Femur (tissue), 1 donor: ENCODE data around the gene DIP2A.

Source experiments
- DNase-seq: peaks from one replicate; pipeline ENCODE4 v3.0.0-alpha.2; 2017

The DIP2A gene

DNA sequence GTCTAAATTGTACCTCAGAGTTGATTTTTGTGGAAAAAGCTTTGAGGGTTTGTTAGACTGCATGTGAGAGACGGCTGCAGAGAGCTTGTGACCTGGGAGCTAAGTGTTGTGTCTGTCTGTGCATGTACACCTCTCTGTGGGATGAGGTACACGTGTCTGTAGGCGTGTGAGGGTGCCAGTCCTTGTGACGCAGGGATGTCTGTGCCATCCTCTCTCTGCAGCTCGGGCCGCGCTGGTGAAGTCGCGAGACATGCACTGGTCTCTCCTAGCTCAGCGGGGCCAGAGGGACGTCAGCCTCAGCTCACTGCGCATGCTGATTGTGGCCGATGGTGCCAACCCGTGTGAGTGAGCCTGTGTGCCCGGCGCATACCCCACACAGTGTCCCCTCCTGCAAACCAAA lies 79.6 kb downstream of the DIP2A start:
- no peak for DNase-seq

DNA sequence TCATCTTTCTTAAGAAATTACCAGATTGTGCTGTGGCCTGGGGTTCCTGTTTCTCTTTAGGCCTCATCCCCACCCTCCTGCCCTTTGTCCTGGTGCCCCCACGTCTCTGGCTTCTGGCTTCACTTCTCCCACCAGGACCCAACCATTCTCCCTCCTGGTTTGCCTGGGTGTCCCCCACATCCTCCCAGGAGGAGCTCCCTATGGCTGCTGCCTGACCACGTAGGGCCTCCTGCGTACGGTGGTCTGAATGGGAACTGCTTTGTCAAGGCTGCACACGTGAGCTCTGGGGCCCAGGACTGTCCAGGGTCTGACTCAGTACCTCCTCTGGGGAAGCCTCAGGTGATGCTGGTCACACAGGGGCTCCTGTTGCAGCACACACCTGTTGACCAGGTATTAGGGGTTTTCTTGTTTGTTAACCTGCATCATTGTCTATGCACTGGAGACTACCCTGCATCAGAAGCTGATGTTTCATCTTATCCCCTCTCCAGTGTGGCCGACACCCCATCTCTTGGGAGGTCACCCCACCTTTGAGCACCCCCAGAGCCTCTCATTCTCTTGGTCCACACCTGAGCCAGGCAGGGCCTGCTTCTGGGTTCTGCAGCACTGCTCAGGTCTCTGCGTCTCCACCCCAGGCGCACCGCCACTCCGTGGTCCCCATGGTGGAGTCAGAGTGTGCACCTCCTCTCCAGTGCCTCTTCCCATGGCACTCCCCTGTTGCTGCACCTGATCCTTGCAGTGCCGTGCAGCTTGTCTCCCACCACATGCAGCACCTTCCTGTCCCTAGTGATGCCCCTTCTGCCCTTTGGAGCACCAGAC lies 80.4 kb downstream of the DIP2A start:
- no peak for DNase-seq

DNA sequence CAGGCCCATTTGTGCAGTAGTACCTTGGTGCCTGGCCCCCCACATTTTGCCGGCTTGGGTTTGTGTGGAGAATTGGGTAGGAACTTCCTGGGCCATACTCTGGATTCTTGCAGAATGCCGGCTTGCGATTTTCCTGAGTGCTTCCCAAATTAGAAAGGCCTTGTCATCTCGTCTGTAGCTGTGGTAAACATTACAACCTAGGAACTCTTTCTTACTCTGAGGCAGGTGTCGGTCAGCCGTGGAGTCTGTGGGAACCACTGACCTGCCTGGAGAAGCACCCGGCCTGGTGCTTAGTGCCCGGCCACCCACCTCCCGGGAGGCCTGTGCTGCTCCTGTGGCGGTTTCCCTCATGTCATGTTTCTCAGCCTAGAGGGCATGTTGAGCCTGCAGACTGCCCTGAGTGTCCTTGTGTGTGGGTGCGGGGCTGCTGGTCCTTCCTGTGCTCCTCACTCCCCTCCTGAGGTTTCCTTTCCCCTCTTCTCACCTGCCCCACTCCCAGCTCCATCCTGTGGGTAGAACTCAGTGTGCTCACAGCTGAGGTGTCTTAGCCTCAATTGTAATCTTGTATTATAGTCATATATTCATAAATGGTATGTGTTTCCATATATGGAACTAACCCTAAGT lies 81.5 kb downstream of the DIP2A start:
- no peak for DNase-seq

DNA sequence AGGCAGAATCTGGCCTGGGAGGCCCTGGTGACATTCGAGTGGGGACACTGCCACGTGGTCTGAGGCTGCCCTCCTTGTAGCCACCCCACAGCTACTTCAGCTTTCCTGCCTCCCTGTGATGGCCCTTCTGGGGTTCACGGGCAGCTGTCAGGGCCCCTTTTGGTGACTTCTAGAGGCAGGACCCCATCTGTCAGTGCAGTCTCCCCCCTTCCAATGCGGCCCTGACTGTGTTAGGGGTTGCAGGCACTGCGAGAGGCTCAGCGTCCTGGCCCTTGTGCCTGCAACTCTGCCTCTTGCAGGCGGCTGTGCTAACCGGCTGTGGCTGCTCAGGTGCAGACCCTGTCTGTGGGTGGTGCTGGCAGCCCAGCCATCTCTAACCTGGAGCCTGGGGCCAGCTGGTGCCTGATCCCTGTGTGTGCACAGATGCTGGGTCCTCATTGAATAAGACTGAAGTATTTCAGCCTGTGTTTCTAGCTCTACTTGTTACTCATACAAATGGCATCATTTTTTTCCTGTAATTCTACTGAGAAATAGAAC lies 84.0 kb downstream of the DIP2A start:
- DNase-seq = no peak

DNA sequence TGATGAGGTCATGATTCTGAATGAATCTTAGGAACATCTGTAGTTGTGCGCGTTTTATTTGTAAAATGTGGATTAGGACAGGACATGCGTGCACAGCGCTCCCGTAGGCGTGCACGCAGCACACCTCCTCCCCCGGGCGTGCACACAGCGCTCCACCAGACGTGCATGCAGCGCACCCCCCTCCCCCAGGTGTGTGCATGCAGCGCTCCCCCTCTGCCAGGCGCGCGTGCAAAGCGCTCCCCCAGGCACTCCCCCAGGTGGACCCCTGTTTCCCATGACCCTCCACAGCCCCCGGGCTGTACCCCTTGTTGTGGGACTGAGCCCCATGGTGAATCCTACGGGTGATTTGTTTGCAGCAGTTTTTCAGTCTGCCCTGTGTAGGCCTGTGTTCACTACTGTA lies 84.6 kb downstream of the DIP2A start:
- no peak for DNase-seq

DNA sequence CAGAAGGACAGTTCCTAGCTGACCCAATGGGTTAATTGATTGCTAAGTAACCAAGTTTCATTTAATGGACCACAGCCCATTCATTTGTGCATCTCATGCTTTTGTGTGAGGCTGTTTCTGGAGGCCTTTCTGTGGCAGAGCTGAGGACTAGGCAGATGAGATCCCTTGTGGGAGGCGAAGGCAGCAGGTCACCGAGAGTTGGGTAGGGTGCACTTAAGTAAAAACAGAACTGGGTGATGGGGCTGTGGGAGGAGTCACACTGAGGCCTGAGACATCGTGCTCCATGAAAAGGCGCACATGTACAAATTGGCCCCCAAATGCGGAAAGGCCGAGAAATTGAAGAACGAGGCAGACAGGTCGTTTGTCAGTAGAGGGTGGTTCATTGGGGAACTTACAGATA lies 85.3 kb downstream of the DIP2A start:
- DNase-seq = no peak

DNA sequence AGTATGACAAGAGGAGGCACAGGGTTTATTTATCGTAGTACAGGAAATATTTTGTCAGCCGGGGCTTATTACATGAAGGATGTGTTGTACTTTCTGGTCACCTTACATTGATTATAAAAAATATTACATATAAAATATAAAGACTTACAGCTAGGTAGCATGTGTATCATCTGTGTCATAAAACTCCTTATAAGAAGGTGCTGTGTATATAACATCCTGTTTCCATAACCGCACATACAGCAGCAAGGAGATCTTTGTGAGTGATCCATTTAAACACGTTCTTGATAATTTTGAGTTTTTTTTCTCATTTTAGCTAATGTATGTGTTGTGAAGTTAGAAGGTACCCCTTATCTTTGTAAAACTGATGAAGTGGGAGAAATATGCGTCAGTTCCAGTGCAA lies 86.1 kb downstream of the DIP2A start:
- DNase-seq = no peak

DNA sequence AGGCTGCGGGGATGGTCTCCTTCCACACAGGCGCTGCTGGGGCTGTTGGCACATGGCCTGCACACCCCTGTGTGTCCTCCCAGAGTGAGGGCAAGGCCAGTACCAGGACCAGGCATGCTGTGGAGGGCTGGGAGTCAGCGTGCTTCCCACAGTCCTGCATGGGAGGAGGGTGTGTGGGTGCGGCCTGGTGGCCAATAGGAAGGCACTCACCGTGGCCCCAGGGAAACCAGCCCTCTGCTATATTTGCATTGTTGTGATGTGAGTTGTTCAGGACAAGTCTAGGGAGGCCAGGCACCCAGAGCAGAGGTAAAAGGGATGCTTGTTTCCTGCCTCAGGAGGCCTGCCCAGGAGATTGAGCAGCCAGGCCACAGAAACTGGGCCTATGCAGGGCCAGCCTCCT lies 86.7 kb downstream of the DIP2A start:
- DNase-seq = no peak

DNA sequence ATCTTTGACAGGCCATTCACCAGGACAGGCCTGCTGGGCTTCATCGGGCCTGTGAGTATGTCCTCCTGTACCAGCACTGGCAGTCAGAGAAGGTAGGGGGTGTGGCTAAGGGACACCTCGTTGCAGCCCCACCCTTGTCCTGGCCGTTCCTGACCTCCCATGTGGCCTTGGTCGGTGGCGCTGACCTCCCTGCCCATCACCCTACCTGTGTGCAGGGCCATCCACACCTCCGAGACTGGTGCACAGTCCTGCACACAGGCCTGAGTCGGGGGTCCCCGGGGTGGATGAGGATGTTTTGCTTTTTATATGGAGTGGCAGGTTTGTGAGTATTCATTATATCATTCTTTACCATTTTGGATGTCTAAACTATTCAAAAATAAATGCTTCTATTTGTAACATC lies 87.2 kb downstream of the DIP2A start:
- no peak for DNase-seq

DNA sequence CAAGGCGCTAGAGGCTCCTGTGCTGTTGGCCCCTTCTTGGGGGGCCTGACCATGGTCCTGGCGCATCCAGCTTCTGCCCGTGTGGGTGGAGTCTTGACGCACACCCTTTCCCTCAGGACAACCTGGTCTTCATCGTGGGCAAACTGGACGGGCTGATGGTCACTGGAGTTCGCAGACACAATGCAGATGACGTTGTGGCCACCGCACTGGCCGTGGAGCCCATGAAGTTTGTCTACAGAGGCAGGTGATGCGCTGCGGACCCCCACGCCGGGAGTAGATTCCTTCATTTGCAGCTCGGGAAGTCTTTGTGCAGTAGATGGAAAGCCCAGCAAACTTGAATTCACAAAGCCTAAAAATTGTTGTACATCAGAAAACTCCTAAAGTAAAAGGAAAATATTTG lies 88.1 kb downstream of the DIP2A start:
- no peak for DNase-seq

DNA sequence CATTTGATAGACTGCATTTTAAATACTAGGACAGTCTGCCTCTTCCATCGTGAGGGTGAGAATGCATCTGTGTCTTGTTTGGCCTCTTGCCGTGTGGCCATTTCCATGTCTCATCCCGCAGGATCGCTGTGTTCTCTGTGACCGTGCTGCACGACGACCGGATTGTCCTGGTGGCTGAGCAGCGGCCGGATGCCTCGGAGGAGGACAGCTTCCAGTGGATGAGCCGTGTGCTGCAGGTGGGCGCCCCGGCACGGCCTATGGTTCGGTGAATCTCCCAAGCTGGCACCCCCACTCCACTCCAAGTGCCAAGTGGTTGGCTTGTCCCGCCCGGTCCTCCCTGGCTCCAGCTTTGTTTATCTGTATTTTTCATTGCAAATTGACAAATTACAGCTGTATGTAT lies 91.0 kb downstream of the DIP2A start:
- DNase-seq = no peak

DNA sequence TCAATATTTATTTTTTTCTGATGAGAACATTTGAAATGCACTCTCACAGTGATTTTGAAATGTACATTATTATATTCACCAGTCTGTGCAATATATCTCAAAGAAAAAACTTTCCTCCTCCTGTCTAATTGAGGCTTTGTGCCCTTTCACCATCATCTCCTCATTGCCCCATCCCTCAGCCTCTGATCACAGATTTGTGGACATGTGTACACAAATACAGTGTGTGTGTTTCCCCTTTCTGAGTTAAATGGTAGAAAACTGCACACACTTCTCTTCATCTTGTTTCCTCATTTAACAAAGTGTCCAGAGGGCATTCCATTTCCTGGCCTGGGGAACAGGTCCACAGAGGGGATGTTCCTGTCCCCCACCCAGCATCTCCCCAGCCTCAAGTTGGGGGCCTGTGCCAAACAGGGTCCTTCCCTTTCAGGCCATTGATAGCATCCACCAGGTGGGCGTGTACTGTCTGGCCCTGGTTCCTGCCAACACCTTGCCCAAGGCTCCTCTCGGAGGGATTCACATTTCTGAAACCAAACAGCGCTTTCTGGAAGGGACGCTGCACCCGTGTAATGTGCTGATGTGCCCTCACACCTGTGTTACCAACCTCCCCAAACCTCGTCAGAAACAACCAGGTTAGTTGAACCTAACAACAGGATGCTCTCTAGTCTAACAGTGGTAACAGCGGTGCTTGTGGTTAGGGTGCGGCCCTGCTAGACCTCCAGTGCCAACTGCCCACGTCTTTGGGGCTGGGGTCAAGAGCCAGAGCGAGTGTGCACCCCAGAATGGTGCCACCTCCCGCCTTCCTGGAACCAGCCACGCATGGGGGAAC lies 91.6 kb downstream of the DIP2A start:
- DNase-seq = no peak

DNA sequence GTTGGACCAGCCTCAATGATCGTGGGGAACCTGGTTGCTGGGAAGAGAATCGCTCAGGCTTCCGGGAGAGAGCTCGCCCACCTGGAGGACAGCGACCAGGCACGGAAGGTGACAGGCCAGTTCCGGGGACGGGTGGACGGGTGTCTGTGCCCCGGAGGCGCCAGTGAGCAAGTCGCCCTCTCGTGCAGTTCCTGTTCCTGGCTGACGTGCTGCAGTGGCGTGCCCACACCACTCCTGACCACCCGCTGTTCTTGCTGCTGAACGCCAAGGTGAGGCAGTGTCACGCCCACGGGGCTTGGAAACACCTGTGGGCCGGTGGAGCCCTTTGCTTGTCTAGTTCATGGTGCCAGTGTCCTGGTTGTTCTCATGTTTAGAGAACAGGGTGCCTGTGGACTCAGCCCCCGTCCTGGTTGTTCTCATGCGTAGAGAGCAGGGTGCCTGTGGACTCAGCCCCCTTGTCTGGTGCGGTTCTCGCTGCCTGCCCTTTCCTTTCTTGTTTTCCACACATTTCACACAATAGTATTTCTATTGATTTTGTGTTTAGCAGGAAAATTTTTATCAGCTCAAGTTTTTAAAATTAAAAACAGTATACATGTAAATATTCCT lies 93.0 kb downstream of the DIP2A start:
- DNase-seq = no peak

DNA sequence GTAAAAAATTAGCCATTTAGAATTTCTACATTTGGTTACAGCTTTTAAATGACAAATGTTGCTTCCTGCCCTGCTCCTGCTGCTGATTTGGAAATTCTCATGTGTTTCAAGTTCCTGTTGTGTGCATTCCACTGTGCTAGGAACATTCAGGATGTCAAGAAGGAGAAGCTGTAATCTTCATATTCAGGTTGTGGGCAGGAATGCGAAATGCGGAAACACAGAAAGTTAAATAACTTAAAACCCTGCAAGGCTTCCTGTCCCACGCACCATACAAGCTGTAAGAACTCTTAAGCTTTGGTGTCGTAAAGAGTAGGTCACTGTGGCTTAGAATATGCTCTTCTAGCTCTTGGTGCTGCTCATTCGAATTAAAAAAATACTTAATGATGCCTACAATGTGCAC lies 93.6 kb downstream of the DIP2A start:
- DNase-seq = no peak

DNA sequence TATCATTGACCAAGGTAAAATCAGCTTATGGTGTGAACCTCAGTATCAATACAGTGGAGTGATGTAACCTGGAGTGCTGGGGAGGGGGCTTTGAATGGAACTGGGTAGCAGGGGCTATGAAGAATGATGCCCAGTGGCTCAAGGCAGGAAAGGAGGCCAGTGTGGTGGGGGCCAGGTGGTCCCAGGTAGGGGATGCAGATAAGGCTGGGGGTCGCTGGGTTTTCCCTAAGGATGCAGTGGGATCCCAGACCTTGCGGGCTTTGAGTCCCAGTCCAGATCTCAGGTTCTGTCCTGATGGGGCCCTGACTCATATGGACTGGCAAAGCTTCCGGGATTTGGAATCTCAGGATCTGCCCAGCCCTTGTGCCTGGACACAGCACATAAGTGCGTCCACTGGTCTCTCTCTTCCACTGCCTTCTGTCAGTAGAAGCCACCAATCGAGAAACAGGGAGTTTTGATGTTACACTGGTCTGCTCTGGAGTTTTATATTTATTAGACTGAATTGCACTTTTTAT lies 94.2 kb downstream of the DIP2A start:
- no peak for DNase-seq

DNA sequence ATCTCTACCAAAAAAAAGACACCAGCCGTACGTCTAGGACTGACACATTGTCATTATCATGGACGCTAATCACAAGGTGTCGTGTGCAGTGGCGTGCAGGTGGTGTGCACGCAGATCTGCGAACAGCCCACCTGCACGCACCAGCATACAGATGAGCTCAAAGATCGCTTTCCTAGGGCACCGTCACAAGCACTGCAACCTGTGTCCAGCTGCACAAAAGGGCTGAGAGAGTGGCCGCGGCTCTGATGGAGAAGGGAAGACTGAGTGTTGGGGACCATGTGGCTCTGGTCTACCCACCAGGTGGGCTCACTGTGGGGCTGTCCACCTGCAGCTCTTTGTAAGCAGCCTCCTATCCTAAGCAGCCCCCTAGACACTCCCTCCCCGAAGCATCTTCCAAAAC lies 95.3 kb downstream of the DIP2A start:
- no peak for DNase-seq

DNA sequence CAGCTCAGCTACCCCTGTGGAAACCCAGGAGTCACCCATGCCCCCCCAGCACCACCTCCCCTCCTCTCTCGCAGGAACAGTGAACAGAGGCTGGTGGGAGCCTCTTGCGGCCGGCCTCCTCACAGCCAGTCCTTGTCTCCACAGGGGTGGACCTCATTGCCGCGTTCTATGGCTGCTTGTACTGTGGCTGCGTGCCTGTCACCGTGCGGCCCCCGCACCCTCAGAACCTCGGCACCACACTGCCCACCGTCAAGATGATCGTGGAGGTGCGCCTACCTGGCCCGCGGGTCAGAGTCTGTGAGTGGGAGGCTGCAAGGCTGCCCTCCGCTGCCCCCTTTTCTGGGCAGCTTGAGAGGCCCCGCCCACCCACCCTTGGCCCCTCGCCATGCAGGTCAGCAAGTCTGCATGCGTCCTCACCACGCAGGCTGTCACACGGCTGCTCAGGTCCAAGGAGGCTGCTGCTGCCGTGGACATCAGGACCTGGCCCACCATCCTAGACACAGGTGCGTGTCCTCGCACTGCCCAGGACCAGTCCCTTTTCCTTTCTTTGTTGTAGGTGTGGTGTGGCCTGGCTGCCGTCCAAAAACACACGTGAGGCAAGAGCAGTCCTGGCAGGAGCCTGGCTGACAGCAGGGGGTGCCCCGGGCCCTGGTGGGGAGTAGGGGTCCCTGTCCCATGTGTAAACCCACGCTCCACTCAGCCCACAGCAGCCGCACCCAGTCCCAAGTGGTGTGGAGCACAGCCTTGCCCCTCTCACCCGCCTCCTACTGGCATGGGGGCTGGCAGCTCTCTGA lies 95.9 kb downstream of the DIP2A start:
- DNase-seq = no peak

DNA sequence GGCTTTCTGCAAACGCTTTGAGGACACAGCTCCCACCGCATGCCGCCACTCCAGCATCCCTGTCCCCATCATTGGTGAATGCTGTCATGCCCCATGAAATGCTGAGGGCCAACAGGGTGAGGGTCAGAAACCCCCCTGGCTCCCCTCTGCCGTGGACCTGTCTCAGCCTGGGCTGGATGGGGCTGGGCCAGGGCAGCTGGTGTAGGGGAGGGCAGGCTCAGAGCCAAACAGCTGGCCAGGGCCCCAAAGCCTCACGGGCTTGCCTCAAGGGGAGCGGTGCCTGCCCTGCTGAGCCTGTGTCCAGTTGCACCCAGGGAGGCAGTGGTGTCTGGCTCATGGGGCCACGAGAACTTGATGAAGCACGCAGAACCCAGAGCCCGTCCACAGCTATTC lies 96.5 kb downstream of the DIP2A start:
- no peak for DNase-seq

DNA sequence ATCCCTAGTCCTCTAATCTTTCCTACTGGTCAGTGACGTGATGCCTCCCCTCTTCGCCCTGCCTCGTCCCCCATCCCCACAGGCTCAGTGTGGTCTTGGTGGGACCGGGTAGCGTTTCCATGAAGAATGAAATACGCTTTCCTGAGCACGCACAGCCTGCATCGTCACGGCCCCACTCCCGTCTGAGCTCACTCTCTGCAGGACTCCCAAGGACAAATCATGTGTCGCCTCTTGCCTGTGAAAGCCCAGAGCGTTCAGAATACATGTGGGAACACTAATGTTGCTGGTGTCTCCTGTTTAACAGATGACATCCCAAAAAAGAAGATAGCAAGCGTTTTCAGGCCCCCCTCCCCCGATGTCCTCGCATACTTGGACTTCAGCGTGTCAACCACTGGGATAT lies 97.0 kb downstream of the DIP2A start:
- no peak for DNase-seq

DNA sequence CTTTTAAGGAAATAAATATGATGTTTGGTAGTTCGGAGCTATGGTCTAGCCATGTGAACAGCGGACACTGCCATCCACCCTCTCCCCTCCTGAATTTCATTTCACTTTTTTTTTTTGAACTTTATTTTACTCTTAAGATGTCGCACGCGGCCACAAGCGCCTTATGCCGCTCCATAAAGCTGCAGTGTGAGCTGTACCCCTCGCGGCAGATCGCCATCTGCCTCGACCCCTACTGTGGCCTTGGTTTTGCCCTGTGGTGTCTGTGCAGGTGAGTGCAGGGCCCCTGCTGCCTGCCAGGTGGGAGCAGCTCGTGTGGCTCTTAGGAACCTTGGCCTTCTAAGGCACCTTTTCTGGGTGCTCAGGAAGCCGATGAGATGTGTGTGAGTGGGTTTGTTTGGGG lies 98.1 kb downstream of the DIP2A start:
- DNase-seq = no peak

DNA sequence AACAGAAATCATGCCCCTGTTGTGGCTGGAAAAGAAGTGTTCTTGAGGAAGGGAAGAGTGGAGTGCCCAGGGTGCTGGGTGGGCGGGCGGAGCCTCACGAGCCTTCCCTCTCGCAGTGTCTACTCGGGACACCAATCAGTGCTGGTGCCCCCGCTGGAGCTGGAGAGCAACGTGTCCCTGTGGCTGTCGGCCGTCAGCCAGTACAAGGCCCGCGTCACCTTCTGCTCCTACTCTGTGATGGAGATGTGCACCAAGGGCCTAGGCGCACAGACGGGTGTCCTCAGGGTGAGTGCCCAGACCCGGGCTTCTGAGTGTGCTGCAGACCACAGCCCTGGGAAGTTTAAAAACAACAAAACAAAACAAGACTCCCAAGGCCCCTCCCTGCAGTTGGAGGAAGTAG lies 98.8 kb downstream of the DIP2A start:
- DNase-seq = no peak

DNA sequence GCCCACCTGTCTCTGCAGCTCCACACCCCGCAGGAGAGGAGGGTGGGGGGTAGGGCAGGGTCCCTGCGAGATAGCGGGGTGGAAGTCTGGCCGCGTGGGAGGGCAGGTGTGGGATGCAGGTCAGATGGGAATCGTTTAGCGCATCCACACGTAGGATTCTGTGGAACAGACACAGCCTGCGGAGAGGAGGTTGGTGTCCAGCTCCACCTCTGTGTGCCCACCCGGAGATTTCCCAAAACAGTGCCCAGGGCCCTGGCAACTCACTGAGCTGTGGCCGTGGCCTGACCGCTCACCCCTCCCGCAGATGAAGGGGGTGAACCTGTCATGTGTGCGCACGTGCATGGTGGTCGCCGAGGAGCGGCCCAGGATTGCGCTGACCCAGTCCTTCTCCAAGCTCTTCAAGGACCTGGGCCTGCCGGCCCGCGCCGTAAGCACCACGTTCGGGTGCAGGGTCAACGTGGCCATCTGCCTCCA lies 99.3 kb downstream of the DIP2A start:
- DNase-seq = no peak
